Measurements from ENCODE around the gene SPDYC.
A peak's percentile ranks its signal among the peaks of the same experiment; 100 is the strongest.

Gene SPDYC

GRCh38 chr11:65129649-65130441, 40.2 kb upstream of the SPDYC start:
- peak overlapping the region; percentile 93 for H3K4me2 ChIP-seq (ENCODE audit: low read length)
- peaks cover 8% of the 10 kb centered on the region; the same call in 1 of the 2 replicates for H3K79me2 ChIP-seq (ENCODE audit: insufficient read depth, low read length)
- no peaks in the 10 kb centered on the region for H3K9me2 ChIP-seq (ENCODE audit: low read depth, low read length)
- H3K4me1 ChIP-seq (ENCODE audit: insufficient read depth, low read length, severe bottlenecking), result peaks cover 36% of the 10 kb centered on the region
- peak overlapping the region; percentile 95 for H3K4me3 ChIP-seq (ENCODE audit: low read depth, low read length, poor library complexity, severe bottlenecking)
- H2AFZ ChIP-seq (ENCODE audit: low read length), result no peak overlapping the region
- TF ChIP-seq CTCF (IDR thresholded peaks at IDR 0.05; ENCODE audit: low read length) (peak; percentile 36), EZH2 (IDR thresholded peaks at IDR 0.05; ENCODE audit: borderline replicate concordance, low read length) (no peak)
- peak overlapping the region; percentile 99 for H3K27ac ChIP-seq (ENCODE audit: low read depth, low read length, poor library complexity, severe bottlenecking)
- peaks cover 89% of the 10 kb centered on the region for H3K36me3 ChIP-seq (ENCODE audit: insufficient read depth, low read length)
- no peaks in the 10 kb centered on the region for H3K9me3 ChIP-seq (ENCODE audit: low read length)
- no peaks in the 10 kb centered on the region for H4K20me1 ChIP-seq (ENCODE audit: insufficient read depth, low read length)
- H3K9ac ChIP-seq (ENCODE audit: low read length), result peak overlapping the region; percentile 38; the same call in 1 of the 2 replicates
- H3K27me3 ChIP-seq (ENCODE audit: insufficient read depth, low read length), result no peaks in the 10 kb centered on the region
- H3F3A ChIP-seq (ENCODE audit: insufficient read depth, low read length), result peaks cover 17% of the 10 kb centered on the region; the same call in 1 of the 2 replicates

- H3F3A ChIP-seq (ENCODE audit: insufficient read depth, low read length), result peaks cover 16% of the 10 kb centered on the region; the same call in 1 of the 2 replicates
- H3K27ac ChIP-seq (ENCODE audit: low read depth, low read length, poor library complexity, severe bottlenecking), result peak overlapping the region; percentile 99
- no peaks in the 10 kb centered on the region for H4K20me1 ChIP-seq (ENCODE audit: insufficient read depth, low read length)
- H3K9ac ChIP-seq (ENCODE audit: low read length), result peak overlapping the region; percentile 76
- TF ChIP-seq CTCF (IDR thresholded peaks at IDR 0.05; ENCODE audit: low read length), result no peak
- TF ChIP-seq EZH2 (IDR thresholded peaks at IDR 0.05; ENCODE audit: borderline replicate concordance, low read length), result no peak
- H3K4me3 ChIP-seq (ENCODE audit: low read depth, low read length, poor library complexity, severe bottlenecking), result peak overlapping the region; percentile 95
- no peak overlapping the region for H2AFZ ChIP-seq (ENCODE audit: low read length)
- H3K4me2 ChIP-seq (ENCODE audit: low read length), result peak overlapping the region; percentile 93
- peaks cover 42% of the 10 kb centered on the region for H3K4me1 ChIP-seq (ENCODE audit: insufficient read depth, low read length, severe bottlenecking)
- no peaks in the 10 kb centered on the region for H3K9me2 ChIP-seq (ENCODE audit: low read depth, low read length)
- peaks cover 79% of the 10 kb centered on the region for H3K36me3 ChIP-seq (ENCODE audit: insufficient read depth, low read length)
- H3K27me3 ChIP-seq (ENCODE audit: insufficient read depth, low read length), result no peaks in the 10 kb centered on the region
- H3K79me2 ChIP-seq (ENCODE audit: insufficient read depth, low read length), result peaks cover 8% of the 10 kb centered on the region; the same call in 1 of the 2 replicates
- no peaks in the 10 kb centered on the region for H3K9me3 ChIP-seq (ENCODE audit: low read length)
Measured at GRCh38 chr11:65130631-65131416, 39.2 kb upstream of the SPDYC start.

GRCh38 chr11:65131417-65131776, 38.6 kb upstream of the SPDYC start:
- H3K9me3 ChIP-seq (ENCODE audit: low read length), result no peaks in the 10 kb centered on the region
- peak overlapping the region; percentile 93 for H3K4me2 ChIP-seq (ENCODE audit: low read length)
- peak overlapping the region; percentile 95 for H3K4me3 ChIP-seq (ENCODE audit: low read depth, low read length, poor library complexity, severe bottlenecking)
- no peaks in the 10 kb centered on the region for H3K27me3 ChIP-seq (ENCODE audit: insufficient read depth, low read length)
- no peaks in the 10 kb centered on the region for H3K9me2 ChIP-seq (ENCODE audit: low read depth, low read length)
- peaks cover 14% of the 10 kb centered on the region; the same call in 1 of the 2 replicates for H3F3A ChIP-seq (ENCODE audit: insufficient read depth, low read length)
- H3K36me3 ChIP-seq (ENCODE audit: insufficient read depth, low read length), result peaks cover 73% of the 10 kb centered on the region
- peak overlapping the region; percentile 99 for H3K27ac ChIP-seq (ENCODE audit: low read depth, low read length, poor library complexity, severe bottlenecking)
- TF ChIP-seq EZH2 (IDR thresholded peaks at IDR 0.05; ENCODE audit: borderline replicate concordance, low read length) (no peak), CTCF (IDR thresholded peaks at IDR 0.05; ENCODE audit: low read length) (no peak)
- peaks cover 48% of the 10 kb centered on the region for H3K4me1 ChIP-seq (ENCODE audit: insufficient read depth, low read length, severe bottlenecking)
- peak overlapping the region; percentile 76 for H3K9ac ChIP-seq (ENCODE audit: low read length)
- no peaks in the 10 kb centered on the region for H4K20me1 ChIP-seq (ENCODE audit: insufficient read depth, low read length)
- peaks cover 8% of the 10 kb centered on the region; the same call in 1 of the 2 replicates for H3K79me2 ChIP-seq (ENCODE audit: insufficient read depth, low read length)
- H2AFZ ChIP-seq (ENCODE audit: low read length), result no peak overlapping the region

Measured in OCI-LY1 (cell line).